HG03378 (cell line): ENCODE data around the gene GALNT18.
A peak's percentile ranks its signal among the peaks of the same experiment; 100 is the strongest.

Experiments used
- ATAC-seq: cut with Tn5 transposase; IDR thresholded peaks from one replicate; pipeline ENCODE4 v1.9.1; 2021; ENCODE audit warnings: mild to moderate bottlenecking, moderate library complexity; ENCODE audit not compliant: unreplicated experiment

GALNT18 gene

GRCh38 chr11:11624926-11625325 lies 3.1 kb upstream of the GALNT18 start:
- no peak for ATAC-seq

- ATAC-seq = no peak
Observed at GRCh38 chr11:11624204-11624603, 2.4 kb upstream of the GALNT18 start.

GRCh38 chr11:11622772-11623171 lies 967 bp upstream of the GALNT18 start:
- no peak for ATAC-seq

GRCh38 chr11:11622340-11622706 lies 518 bp upstream of the GALNT18 start:
- no peak for ATAC-seq

- ATAC-seq = peak; percentile 21
Observed at GRCh38 chr11:11620921-11621572, 758 bp downstream of the GALNT18 start.

- ATAC-seq = no peak
Observed at GRCh38 chr11:11620173-11620920, 1.5 kb downstream of the GALNT18 start.

- no peak for ATAC-seq
Observed at GRCh38 chr11:11618973-11619435, 2.8 kb downstream of the GALNT18 start.

GRCh38 chr11:11615086-11615485 lies 6.7 kb downstream of the GALNT18 start:
- no peak for ATAC-seq

- ATAC-seq = no peak
Observed at GRCh38 chr11:11612439-11612838, 9.4 kb downstream of the GALNT18 start.

- ATAC-seq = no peak
Observed at GRCh38 chr11:11611381-11611780, 10.4 kb downstream of the GALNT18 start.

GRCh38 chr11:11608783-11609232 lies 13.0 kb downstream of the GALNT18 start:
- ATAC-seq = no peak

GRCh38 chr11:11607772-11608171 lies 14.0 kb downstream of the GALNT18 start:
- no peak for ATAC-seq

- no peak for ATAC-seq
Observed at GRCh38 chr11:11605821-11606450, 15.9 kb downstream of the GALNT18 start.

GRCh38 chr11:11605181-11605580 lies 16.6 kb downstream of the GALNT18 start:
- no peak for ATAC-seq

GRCh38 chr11:11604370-11604990 lies 17.3 kb downstream of the GALNT18 start:
- no peak for ATAC-seq

GRCh38 chr11:11602011-11602410 lies 19.8 kb downstream of the GALNT18 start:
- ATAC-seq = no peak

GRCh38 chr11:11600288-11600687 lies 21.5 kb downstream of the GALNT18 start:
- no peak for ATAC-seq

GRCh38 chr11:11598243-11598642 lies 23.6 kb downstream of the GALNT18 start:
- no peak for ATAC-seq

- no peak for ATAC-seq
Observed at GRCh38 chr11:11594162-11594561, 27.6 kb downstream of the GALNT18 start.

- ATAC-seq = no peak
Observed at GRCh38 chr11:11592146-11592684, 29.6 kb downstream of the GALNT18 start.

- ATAC-seq = no peak
Observed at GRCh38 chr11:11589437-11589836, 32.4 kb downstream of the GALNT18 start.
